Measurements from ENCODE around the gene CHST4.
A peak's percentile ranks its signal among the peaks of the same experiment; 100 is the strongest.
"Not testable (repeated sequence)": the region's sequence is repeated elsewhere in the genome, so short reads cannot be mapped to it uniquely, and the experiment has no call there.

Gene CHST4

GRCh38 chr16:71526111-71526631 is at the start of gene CHST4:
TSS of gene CHST4 (plus strand) at chr16:71526426. CDS start at chr16:71536678, 10,252 bp downstream.
- DNase-seq, result peak; percentile 45

DNA sequence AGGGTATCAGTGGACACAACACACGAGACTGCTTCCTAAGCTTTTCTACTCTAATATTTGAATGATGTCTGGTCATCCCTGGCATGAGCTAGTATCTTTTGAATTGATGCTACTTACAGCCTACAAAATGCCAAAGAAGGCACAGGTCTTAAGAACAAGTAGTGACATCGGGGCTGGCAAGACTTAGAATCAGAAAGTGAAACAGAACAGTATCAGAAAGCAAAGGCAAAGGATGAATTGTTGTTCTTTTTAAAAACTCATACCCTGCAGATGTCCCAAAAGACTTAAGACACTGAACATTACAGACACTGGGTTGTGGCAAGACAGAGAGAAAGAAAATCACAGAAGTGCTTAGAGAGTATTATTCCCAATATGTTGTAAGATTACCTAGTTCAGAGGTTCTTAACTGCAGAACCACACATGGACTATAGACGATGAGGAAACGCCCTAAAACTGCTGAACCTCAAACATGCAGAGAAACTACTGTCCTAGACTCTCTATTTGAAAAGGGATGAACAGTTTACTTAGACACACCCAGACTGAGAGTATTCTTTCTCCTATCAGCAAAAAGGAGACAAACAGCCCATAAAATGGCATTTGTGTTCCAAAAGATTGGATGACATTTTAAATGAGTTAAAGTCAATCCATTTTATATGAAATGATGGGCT is 49.6 kb upstream of the CHST4 start:
- no peak for DNase-seq

DNA sequence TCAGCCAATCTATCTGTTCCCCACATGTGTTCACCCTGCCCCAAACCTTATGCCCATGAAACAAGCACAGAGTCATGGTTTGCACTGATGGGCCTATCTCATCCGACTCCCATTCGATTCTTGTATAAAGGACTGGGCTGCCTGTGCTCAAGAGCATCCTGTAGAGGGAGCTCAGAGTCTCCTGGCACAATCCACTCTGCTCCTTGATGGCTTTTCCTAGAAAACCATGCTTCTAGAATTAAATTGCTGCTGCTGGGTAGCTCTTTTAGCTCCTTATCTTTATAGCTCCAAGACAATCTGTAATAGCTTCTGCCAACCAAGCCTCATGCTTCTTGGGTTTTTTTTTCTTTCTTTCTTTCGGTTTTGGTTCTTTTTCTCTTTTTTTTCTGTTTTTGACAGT is 46.8 kb upstream of the CHST4 start:
- DNase-seq, result peak; percentile 3

- no peak for DNase-seq
These were observed 45.3 kb upstream of the CHST4 start for GRCh38 chr16:71480956-71481355.

- DNase-seq, result no peak
These were observed 43.7 kb upstream of the CHST4 start for GRCh38 chr16:71482569-71482968.

- peak; percentile 53 for DNase-seq
These were observed 42.0 kb upstream of the CHST4 start for GRCh38 chr16:71484006-71484893.

DNA sequence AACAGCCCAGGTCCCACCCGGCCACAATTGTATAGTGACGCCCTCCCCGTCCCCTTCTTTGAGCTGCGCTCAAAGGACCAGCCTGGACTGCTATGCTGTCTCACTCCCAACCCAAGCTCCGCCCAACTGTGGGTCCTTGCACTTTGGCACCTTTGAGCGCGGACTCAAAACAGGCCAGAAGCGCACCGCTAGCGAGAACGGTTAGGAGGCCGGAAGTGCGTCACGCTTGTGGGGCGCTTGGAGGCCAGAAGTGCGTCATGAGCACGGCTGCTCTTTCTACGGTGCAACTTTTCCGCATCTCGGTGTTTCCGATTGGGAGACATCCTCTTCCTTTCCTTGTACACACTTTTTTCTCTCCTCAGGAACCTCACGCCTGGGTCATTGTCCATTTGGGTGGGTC is 37.1 kb upstream of the CHST4 start, which contains the start of gene ZNF19:
TSS of gene ZNF19 (minus strand) at position 203 of the 400 bp plus-strand sequence. CDS start 7,210 bp downstream, outside the sequence.
- no peak for DNase-seq

- DNase-seq, result no peak
These were observed 35.9 kb upstream of the CHST4 start for GRCh38 chr16:71490361-71490760.

DNA sequence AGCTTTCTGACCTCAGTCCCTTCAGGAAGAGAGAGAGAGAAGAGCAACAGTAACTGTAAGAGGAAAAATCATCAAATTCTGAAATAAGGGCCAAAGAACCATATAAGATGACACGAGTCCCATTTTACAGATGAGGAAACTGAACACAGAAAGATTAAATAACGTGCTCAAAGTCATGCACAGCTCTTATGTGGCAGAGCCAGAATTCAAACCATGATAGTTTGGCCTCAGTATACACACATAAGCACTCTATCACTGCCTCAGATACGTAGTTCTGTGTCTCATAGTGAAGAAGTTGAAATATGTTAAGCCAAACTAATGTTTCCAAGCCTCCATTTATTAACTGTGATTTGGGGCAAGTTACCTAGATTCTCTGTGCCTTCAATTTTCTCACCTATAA is 35.2 kb upstream of the CHST4 start:
- no peak for DNase-seq

DNA sequence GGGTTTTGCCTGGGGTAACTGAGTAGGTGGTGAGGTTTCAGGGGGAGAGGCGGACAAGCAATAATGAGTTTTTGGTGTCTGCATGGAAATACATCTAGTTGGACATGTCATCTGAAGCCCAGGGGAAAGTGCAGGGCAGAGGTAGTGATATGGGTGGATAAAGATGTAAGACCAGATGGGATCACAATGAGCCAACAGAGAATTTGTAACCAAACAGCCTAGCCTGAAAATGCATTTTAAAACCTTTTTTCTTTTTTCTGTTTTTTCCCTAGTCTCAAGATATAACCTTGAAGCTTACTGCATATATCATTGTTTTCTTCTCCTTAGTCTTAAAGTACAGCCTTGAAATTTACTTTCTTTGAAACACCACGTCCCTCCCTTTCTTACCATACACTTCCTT is 33.4 kb upstream of the CHST4 start:
- DNase-seq, result no peak

- no peak for DNase-seq
These were observed 33.0 kb upstream of the CHST4 start for GRCh38 chr16:71493213-71493612.

GRCh38 chr16:71498031-71498430 is 28.2 kb upstream of the CHST4 start:
- no peak for DNase-seq

DNA sequence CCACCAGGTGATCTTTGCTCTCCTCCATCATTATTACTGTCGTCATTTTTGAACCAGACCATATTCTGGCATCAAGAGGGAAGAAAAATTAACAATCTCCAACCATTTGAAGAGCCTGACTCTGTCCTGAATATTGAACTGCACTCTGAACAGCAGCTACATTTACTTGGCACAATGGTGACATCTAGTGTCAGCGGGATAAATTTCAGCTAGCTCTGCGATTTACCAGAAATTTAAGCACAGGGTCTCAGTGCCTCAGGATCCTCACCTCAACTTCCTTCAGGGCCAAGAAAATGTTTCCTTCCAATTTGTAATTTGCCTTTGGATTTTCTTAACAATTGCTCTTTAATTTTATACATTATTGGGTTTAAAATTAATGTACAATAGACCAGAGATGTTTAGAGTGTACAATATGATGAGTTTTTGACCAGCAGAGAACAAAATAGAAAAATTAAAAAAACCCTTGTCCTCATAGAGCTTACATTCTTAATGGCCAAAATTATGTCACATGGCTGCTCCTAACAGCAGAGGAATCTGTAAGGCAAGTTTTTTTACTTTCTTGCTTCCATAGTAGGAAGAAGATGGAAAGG is 26.4 kb upstream of the CHST4 start:
- DNase-seq, result peak; percentile 4

DNA sequence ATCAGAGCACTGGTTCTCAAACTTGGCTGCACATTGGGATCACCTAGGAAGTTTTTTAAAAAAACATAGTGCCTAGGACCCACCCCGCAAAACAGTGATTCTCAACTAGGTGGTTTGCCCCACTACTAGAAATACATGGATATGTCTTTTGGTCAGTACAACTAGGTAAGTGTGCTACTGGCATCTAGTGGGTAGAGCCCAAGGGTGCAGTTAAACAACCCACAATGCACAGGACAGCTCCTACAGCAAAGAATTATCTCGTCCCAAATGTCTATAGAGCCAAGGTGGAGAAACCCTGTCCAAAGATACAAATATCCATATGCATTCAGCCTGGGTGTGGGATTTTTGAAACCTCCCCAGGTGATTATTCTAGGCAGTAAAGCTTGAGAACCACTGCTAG is 25.3 kb upstream of the CHST4 start:
- DNase-seq, result no peak

DNA sequence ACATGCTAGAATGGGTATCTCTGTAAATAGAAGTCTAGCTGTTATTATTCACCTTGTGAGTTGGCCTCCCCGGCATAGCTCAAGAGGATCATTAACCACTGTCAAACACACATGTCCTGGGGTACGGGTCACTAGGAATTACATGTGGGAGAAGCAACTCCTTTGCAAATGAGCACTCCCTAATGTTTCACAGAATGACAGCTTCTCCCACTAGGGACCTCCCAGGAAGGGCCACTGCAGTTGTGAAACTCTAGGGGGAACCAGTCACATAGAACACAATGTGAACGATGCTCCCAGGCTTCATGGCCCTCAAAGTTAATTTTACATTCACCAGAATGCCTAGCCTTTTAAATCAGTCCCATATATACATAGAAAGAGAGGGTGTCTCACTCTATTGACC is 24.7 kb upstream of the CHST4 start:
- no peak for DNase-seq

DNA sequence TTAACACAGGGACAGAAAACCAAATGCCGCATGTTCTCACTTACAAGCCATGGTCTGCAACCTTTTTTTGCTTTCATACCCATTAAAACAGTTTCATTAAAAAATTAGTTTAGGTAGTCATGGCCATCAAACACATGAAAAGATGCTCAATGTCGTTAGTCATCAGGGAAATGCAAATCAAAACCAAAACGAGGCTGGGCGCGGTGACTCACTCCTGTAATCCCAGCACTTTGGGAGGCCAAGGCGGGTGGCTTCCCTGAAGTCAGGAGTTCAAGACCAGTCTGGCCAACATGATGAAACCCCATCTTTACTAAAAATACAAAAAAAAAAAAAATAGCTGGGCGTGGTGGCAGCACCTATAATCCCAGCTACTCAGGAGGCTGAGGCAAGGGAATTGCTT is 22.2 kb upstream of the CHST4 start:
- not testable (repeated sequence) for DNase-seq

- DNase-seq, result no peak
These were observed 21.3 kb upstream of the CHST4 start for GRCh38 chr16:71504901-71505300.

DNA sequence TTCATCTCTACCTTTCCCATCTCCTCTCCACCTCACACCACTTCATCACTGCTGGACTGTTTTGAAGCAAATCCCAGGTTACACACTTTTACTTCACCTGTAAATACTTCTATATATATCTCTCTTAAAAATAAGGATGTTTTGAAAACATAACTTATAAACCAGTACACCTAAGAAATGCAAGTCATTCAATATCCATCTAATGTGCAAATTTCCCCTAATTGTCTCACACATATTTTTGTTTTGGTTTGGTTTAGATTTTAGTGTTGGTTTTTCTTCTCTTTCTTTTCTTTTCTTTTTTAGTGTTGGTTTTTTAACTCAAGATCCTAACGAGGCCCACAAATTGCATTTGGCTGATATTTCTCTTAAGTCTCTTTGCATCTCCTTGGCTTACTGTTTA is 19.2 kb upstream of the CHST4 start:
- DNase-seq, result no peak

- no peak for DNase-seq
These were observed 12.9 kb upstream of the CHST4 start for GRCh38 chr16:71513302-71513701.

- no peak for DNase-seq
These were observed 11.8 kb upstream of the CHST4 start for GRCh38 chr16:71514476-71514875.

GRCh38 chr16:71515026-71515425 is 11.2 kb upstream of the CHST4 start:
- DNase-seq, result no peak

DNA sequence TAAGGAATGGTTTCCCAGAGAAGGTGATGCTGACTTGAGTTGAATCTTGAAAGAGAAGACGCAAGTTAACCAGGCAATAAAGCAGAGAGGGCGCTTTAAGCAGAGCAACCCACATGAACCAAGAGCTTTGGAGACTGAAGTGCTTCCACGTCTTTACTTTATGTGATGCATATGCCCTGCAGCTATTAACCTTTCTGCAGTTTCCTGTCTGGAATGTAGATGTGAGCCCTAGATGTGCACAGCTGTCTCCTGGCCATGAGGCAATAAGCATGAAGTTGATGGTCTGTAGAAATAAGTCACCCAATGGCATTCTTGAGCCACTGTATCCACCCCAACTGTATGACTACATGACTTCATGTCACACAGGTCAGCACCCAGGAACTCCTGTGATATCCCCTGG is 5.7 kb upstream of the CHST4 start:
- no peak for DNase-seq

Data from NCI-H526 treated with DMSO at 0.1 percent for 48 hours (cell line).